SK-N-SH treated with all-trans-retinoic acid at 6 μM for 48 hours (cell line): ENCODE measurements around the gene FIGNL2.

Experiments
- ARNTL ChIP-seq: fragments of 450-650 bp; formaldehyde crosslinking; IDR thresholded peaks from 2 replicates; pipeline ENCODE4 v1.5.0; 2020; ENCODE audit warnings: low read depth, mild to moderate bottlenecking, moderate library complexity, borderline replicate concordance
- BACH2 ChIP-seq: fragments of 250-450 bp; sonication (Bioruptor Pico); IDR thresholded peaks from 2 replicates; pipeline ENCODE4 v1.9.0; 2021; ENCODE audit warnings: mild to moderate bottlenecking, borderline replicate concordance
- CSDC2 ChIP-seq: fragments of 250-450 bp; sonication (Bioruptor Pico); IDR thresholded peaks from 2 replicates; pipeline ENCODE4 v1.5.0; 2020; ENCODE audit warnings: mild to moderate bottlenecking, moderate library complexity
- OSR1 ChIP-seq: fragments of 250-450 bp; sonication (Bioruptor Pico); IDR thresholded peaks from 2 replicates; pipeline ENCODE4 v1.8.0; 2022; ENCODE audit warnings: moderate library complexity, mild to moderate bottlenecking, inconsistent platforms
- RARB ChIP-seq: fragments of 250-450 bp; sonication (Bioruptor Pico); IDR thresholded peaks from 2 replicates; pipeline ENCODE4 v1.8.0; 2021; ENCODE audit warnings: mild to moderate bottlenecking, moderate library complexity
- SNAI2 ChIP-seq: fragments of 250-450 bp; sonication (Bioruptor Pico); IDR thresholded peaks from 2 replicates; pipeline ENCODE4 v1.5.0; 2020; ENCODE audit warnings: mild to moderate bottlenecking, moderate library complexity
- ZFP3 ChIP-seq: fragments of 250-450 bp; sonication (Bioruptor Pico); IDR thresholded peaks from 2 replicates; pipeline ENCODE4 v1.5.0; 2020; ENCODE audit warnings: mild to moderate bottlenecking, moderate library complexity
- ZFP30 ChIP-seq: fragments of 450-650 bp; formaldehyde crosslinking; IDR thresholded peaks from 2 replicates; pipeline ENCODE4 v1.5.0; 2022; ENCODE audit warnings: mild to moderate bottlenecking, moderate library complexity
- ZNF565 ChIP-seq: fragments of 450-650 bp; formaldehyde crosslinking; conservative IDR thresholded peaks from 2 replicates; pipeline ENCODE4 v1.5.0; 2020; ENCODE audit warnings: low read depth, mild to moderate bottlenecking, moderate library complexity
- ZNF8 ChIP-seq: fragments of 450-650 bp; formaldehyde crosslinking; IDR thresholded peaks from 2 replicates; pipeline ENCODE4 v1.5.0; 2020; ENCODE audit warnings: mild to moderate bottlenecking, moderate library complexity
- TF ChIP-seq, protein P1 (sequence below): fragments of 250-450 bp; sonication (Bioruptor Pico); IDR thresholded peaks from 2 replicates; pipeline ENCODE4 v1.8.0; 2020; ENCODE audit warnings: mild to moderate bottlenecking, moderate library complexity, borderline replicate concordance
- TF ChIP-seq, protein P2 (sequence below): fragments of 250-450 bp; sonication (Bioruptor Pico); IDR thresholded peaks from 2 replicates; pipeline ENCODE4 v1.5.1; 2021; ENCODE audit warnings: mild to moderate bottlenecking, moderate library complexity
- TF ChIP-seq, protein P3 (sequence below): fragments of 250-450 bp; sonication (Bioruptor Pico); IDR thresholded peaks from 2 replicates; pipeline ENCODE4 v1.5.0; 2020; ENCODE audit warnings: mild to moderate bottlenecking, moderate library complexity

DNA sequence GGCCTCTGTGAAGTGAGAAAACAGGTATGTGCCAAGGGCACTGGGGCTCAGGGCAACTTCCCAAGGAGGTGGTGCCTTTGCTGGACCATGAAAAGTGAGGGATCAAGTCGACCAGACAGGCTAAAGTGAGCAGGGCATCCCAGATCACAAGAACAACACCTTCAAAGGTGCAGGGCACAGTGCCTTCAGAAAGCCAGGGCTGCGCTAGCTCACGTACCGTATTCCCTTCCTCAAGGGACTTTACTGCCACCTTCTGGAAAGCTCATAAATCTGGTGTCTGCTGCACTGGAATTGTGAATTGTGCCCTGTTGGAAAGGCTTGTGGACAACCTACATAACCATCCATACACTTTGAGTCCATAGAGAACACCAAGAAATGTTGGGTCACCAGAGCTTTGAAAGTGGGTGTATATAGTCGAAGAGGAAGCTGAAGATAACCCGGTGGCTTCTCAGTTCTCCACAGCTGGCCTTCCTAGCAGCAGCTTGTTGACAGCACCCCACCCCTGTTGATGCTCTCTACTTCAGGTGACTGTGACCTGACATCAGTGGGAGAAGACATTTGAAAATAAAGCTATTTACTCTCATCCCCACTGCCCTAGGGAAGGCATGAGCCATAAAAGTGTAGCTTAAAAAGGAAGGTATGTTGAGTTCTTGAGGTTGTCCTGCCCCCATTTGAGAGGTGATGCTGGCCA, 24.5 kb downstream of the FIGNL2 start:
- TF ChIP-seq ZFP3 (CRISPR knock-in tag) (no peak), ARNTL (no peak), CSDC2 (CRISPR knock-in tag) (no peak), ZNF8 (CRISPR knock-in tag) (no peak), RARB (CRISPR knock-in tag) (no peak), ZFP30 (no peak), SNAI2 (CRISPR knock-in tag) (no peak), BACH2 (CRISPR knock-in tag) (no peak), ZNF565 (CRISPR knock-in tag) (no peak), OSR1 (no peak)
- TF ChIP-seq, protein P1, sequence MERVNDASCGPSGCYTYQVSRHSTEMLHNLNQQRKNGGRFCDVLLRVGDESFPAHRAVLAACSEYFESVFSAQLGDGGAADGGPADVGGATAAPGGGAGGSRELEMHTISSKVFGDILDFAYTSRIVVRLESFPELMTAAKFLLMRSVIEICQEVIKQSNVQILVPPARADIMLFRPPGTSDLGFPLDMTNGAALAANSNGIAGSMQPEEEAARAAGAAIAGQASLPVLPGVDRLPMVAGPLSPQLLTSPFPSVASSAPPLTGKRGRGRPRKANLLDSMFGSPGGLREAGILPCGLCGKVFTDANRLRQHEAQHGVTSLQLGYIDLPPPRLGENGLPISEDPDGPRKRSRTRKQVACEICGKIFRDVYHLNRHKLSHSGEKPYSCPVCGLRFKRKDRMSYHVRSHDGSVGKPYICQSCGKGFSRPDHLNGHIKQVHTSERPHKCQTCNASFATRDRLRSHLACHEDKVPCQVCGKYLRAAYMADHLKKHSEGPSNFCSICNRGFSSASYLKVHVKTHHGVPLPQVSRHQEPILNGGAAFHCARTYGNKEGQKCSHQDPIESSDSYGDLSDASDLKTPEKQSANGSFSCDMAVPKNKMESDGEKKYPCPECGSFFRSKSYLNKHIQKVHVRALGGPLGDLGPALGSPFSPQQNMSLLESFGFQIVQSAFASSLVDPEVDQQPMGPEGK (CRISPR knock-in tag), result no peak
- TF ChIP-seq, protein P2, sequence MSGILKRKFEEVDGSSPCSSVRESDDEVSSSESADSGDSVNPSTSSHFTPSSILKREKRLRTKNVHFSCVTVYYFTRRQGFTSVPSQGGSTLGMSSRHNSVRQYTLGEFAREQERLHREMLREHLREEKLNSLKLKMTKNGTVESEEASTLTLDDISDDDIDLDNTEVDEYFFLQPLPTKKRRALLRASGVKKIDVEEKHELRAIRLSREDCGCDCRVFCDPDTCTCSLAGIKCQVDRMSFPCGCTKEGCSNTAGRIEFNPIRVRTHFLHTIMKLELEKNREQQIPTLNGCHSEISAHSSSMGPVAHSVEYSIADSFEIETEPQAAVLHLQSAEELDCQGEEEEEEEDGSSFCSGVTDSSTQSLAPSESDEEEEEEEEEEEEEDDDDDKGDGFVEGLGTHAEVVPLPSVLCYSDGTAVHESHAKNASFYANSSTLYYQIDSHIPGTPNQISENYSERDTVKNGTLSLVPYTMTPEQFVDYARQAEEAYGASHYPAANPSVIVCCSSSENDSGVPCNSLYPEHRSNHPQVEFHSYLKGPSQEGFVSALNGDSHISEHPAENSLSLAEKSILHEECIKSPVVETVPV (CRISPR knock-in tag), result no peak
- TF ChIP-seq, protein P3, sequence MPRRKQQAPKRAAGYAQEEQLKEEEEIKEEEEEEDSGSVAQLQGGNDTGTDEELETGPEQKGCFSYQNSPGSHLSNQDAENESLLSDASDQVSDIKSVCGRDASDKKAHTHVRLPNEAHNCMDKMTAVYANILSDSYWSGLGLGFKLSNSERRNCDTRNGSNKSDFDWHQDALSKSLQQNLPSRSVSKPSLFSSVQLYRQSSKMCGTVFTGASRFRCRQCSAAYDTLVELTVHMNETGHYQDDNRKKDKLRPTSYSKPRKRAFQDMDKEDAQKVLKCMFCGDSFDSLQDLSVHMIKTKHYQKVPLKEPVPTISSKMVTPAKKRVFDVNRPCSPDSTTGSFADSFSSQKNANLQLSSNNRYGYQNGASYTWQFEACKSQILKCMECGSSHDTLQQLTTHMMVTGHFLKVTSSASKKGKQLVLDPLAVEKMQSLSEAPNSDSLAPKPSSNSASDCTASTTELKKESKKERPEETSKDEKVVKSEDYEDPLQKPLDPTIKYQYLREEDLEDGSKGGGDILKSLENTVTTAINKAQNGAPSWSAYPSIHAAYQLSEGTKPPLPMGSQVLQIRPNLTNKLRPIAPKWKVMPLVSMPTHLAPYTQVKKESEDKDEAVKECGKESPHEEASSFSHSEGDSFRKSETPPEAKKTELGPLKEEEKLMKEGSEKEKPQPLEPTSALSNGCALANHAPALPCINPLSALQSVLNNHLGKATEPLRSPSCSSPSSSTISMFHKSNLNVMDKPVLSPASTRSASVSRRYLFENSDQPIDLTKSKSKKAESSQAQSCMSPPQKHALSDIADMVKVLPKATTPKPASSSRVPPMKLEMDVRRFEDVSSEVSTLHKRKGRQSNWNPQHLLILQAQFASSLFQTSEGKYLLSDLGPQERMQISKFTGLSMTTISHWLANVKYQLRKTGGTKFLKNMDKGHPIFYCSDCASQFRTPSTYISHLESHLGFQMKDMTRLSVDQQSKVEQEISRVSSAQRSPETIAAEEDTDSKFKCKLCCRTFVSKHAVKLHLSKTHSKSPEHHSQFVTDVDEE, result no peak
